ENCODE measurements around the gene WDR83.

DNA sequence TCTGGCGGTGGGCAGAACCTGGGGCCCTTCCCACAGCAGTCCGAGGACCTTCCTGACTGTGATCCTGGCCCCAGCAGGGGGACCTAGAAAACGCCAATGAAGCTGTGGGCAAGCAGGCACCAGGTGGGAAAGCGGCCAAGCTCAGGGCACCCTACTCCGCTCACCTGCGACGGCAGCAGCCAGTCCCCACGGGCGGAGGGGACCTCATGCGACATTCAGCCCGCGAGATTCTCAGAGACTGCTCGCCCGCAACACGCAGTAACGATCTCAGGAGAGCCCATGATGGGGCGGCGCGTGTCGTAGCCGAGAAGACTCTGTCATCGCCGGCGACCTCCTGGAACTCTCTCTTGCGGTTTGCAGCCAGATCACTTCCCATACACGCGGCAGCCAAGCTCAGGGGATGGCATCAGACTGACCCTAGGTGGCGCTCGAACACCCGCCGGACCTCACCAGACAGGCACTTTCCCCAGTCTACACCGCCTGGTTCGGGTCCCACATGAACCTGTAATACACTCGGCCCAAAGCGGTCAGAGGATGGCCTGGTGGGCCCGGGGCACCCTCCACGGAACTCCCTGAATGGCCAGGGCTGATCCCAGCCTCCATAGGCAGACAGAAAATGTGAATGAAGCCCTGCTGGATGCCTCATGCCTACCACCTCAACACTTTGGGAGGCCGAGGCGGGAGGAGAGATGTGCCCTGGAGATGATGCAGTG lies 26.6 kb upstream of the WDR83 start:
- TF ChIP-seq CTCF (IDR thresholded peaks at IDR 0.05) = peak; percentile 83
- TF ChIP-seq EZH2 (IDR thresholded peaks at IDR 0.05) = no peak
- TF ChIP-seq EZH2phosphoT487 (IDR thresholded peaks at IDR 0.05) = no peak
